Smooth muscle cell (in vitro differentiated cells): ENCODE results near the gene TREML1. TPM values are rescaled to one million over a fixed set of nuclear protein-coding genes. Genes with fewer than 3 reads are reported as not detected.

Source experiments
- DNase-seq: peaks from one replicate; lab custom pipeline; 2025; ENCODE audit not compliant: unreplicated experiment; lab: John Stamatoyannopoulos, UW
- H2AFZ ChIP-seq: fragments of 200-600 bp; sonication (generic); 2 replicates; pipeline ENCODE4 v1.6.0; 2016; ENCODE audit warnings: antibody characterized with exemption, low read depth, mild to moderate bottlenecking
- H3F3A ChIP-seq: fragments of 200-600 bp; sonication (generic); 2 replicates; pipeline ENCODE4 v1.6.0; 2017; ENCODE audit warnings: antibody characterized with exemption, low read depth
- H3K27ac ChIP-seq: fragments of 200-600 bp; sonication (generic); 2 replicates; pipeline ENCODE4 v1.5.1; 2016; ENCODE audit warnings: low read depth, mild to moderate bottlenecking
- H3K27me3 ChIP-seq: fragments of 200-600 bp; sonication (generic); 2 replicates; pipeline ENCODE4 v1.6.1; 2016; ENCODE audit warnings: low read depth, mild to moderate bottlenecking
- H3K36me3 ChIP-seq: fragments of 200-600 bp; sonication (generic); 2 replicates; pipeline ENCODE4 v1.5.1; 2016; ENCODE audit warnings: low read depth
- H3K4me1 ChIP-seq: fragments of 200-600 bp; sonication (generic); 2 replicates; pipeline ENCODE4 v1.5.1; 2016; ENCODE audit warnings: low read depth
- H3K4me2 ChIP-seq: fragments of 200-600 bp; sonication (generic); 2 replicates; pipeline ENCODE4 v1.6.0; 2016; ENCODE audit warnings: mild to moderate bottlenecking
- H3K4me3 ChIP-seq: fragments of 200-600 bp; sonication (generic); 2 replicates; pipeline ENCODE4 v1.5.1; 2016; ENCODE audit warnings: mild to moderate bottlenecking
- H3K79me2 ChIP-seq: fragments of 200-600 bp; sonication (generic); 2 replicates; pipeline ENCODE4 v1.6.0; 2016; ENCODE audit warnings: low read depth, mild to moderate bottlenecking
- H3K9ac ChIP-seq: fragments of 200-600 bp; sonication (generic); 2 replicates; pipeline ENCODE4 v1.6.0; 2016; ENCODE audit warnings: low read depth
- H3K9me3 ChIP-seq: fragments of 200-600 bp; sonication (generic); replicated peaks from 2 replicates; pipeline ENCODE4 v1.5.1; 2016; ENCODE audit warnings: low read depth
- H4K20me1 ChIP-seq: fragments of 200-600 bp; sonication (generic); 2 replicates; pipeline ENCODE4 v1.6.0; 2016; ENCODE audit warnings: low read depth
- CTCF ChIP-seq: fragments of 200-600 bp; sonication (generic); IDR thresholded peaks from 2 replicates; pipeline ENCODE4 v1.5.1; 2017; ENCODE audit warnings: borderline replicate concordance, mild to moderate bottlenecking, antibody characterized with exemption; ENCODE audit not compliant: insufficient read depth, poor library complexity, severe bottlenecking
- WGBS: methylation state at CpG from one replicate; pipeline ENCODE4 v1.1.7; 2016; ENCODE audit warnings: low lambda C conversion rate; 5-methylcytosine and 5-hydroxymethylcytosine counted together
- polyA plus RNA-seq: library from polyadenylated mRNA; unstranded; fragments of >200 nt; fragmentation: Nextera tagmentation; extraction: Ambion mirVana; gene quantifications from 2 replicates; pipeline ENCODE4 v1.2.1, GENCODE V29; 2016
- total RNA-seq: library from RNA; depleted of rRNA; stranded (reverse); fragments of >200 nt; gene quantifications from 2 replicates; pipeline ENCODE4 v1.2.3, GENCODE V29; 2014

The TREML1 gene
- total and polyA plus RNA-seq, 2 experiments from 2014 or later, result not detected

- no peak overlapping the region for H3K9ac ChIP-seq
- no peak overlapping the region for H3K27ac ChIP-seq
- WGBS, result 91% methylated on average over 8 of the region's 8 CpGs
- no peaks in the 10 kb centered on the region for H3F3A ChIP-seq
- H3K9me3 ChIP-seq, result no peaks in the 10 kb centered on the region
- peaks cover 14% of the 10 kb centered on the region for H3K27me3 ChIP-seq
- H3K36me3 ChIP-seq, result no peaks in the 10 kb centered on the region
- no peaks in the 10 kb centered on the region for H4K20me1 ChIP-seq
- H3K4me3 ChIP-seq, result no peak overlapping the region
- no peaks in the 10 kb centered on the region for H3K4me1 ChIP-seq
- no peak overlapping the region for H3K4me2 ChIP-seq
- no peaks in the 10 kb centered on the region for H3K79me2 ChIP-seq
- TF ChIP-seq CTCF, result no peak
- no peak overlapping the region for H2AFZ ChIP-seq
- no peak for DNase-seq
These were observed 34.1 kb upstream of the TREML1 start for GRCh38 chr6:41187924-41188886.

GRCh38 chr6:41186031-41186562, 31.9 kb upstream of the TREML1 start:
- no peak for DNase-seq
- Histone ChIP-seq H3K79me2 (no peaks in the 10 kb centered on the region), H3K4me3 (no peak overlapping the region), H4K20me1 (no peaks in the 10 kb centered on the region), H3K4me2 (no peak overlapping the region), H3F3A (no peaks in the 10 kb centered on the region), H3K9me3 (no peaks in the 10 kb centered on the region), H3K27ac (no peak overlapping the region), H3K4me1 (no peaks in the 10 kb centered on the region), H3K27me3 (no peaks in the 10 kb centered on the region), H3K9ac (no peak overlapping the region), H2AFZ (no peak overlapping the region), H3K36me3 (no peaks in the 10 kb centered on the region)
- 93% methylated on average over 10 of the region's 10 CpGs for WGBS
- no peak for TF ChIP-seq CTCF

- no peaks in the 10 kb centered on the region for H3K9me3 ChIP-seq
- 93% methylated on average over 7 of the region's 7 CpGs for WGBS
- H3K27ac ChIP-seq, result no peak overlapping the region
- TF ChIP-seq CTCF, result no peak
- no peak overlapping the region for H3K4me3 ChIP-seq
- H3K79me2 ChIP-seq, result no peaks in the 10 kb centered on the region
- H3K27me3 ChIP-seq, result no peaks in the 10 kb centered on the region
- H3F3A ChIP-seq, result no peaks in the 10 kb centered on the region
- H3K4me1 ChIP-seq, result no peaks in the 10 kb centered on the region
- no peak overlapping the region for H2AFZ ChIP-seq
- no peaks in the 10 kb centered on the region for H3K36me3 ChIP-seq
- DNase-seq, result no peak
- H4K20me1 ChIP-seq, result no peaks in the 10 kb centered on the region
- no peak overlapping the region for H3K9ac ChIP-seq
- no peak overlapping the region for H3K4me2 ChIP-seq
These were observed 30.6 kb upstream of the TREML1 start for GRCh38 chr6:41184761-41185160.
